NCI-H526 treated with DMSO at 0.1 percent for 48 hours (cell line): ENCODE data around the gene RPL13A.
"Not testable (repeated sequence)": the region's sequence is repeated elsewhere in the genome, so short reads cannot be mapped to it uniquely, and the experiment has no call there.

Source experiments
- DNase-seq: peaks from one replicate; lab custom pipeline; 2025; lab: John Stamatoyannopoulos, UW

The RPL13A gene

DNA sequence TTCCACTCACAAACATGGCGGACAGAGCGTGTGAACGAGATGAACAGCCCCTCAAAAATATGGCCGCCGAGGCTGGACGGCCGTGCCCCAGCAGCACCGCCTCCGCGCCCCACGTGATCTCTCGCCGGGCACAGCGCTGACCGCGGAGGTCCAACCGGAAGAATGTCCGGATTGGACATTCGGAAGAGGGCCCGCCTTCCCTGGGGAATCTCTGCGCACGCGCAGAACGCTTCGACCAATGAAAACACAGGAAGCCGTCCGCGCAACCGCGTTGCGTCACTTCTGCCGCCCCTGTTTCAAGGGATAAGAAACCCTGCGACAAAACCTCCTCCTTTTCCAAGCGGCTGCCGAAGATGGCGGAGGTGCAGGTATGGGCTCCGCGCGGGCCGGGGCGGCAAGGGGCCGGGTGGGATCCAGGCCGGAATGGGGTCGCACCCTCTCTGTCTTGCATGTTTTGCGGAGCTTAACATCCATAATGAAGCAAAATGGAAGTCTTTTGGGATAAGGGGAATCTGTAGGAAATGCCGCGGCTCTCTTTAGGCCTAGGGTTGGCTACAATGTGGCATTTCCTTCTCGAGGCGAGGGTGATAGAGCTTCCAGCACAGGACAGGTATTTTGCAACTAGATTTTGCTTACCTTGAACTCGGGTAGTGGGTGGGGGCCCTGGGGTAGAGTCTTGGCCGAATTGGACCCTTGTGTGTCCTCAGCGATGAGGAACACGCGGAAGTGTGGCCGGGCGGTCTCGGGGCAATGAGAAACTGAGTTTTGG, at the start of gene RPL13A:
Gene RPL13A, plus strand, starts transcription at position 332 of the 769 bp plus-strand sequence. Its CDS starts 22 bp downstream, at position 354.
- DNase-seq: peak; percentile 95

DNA sequence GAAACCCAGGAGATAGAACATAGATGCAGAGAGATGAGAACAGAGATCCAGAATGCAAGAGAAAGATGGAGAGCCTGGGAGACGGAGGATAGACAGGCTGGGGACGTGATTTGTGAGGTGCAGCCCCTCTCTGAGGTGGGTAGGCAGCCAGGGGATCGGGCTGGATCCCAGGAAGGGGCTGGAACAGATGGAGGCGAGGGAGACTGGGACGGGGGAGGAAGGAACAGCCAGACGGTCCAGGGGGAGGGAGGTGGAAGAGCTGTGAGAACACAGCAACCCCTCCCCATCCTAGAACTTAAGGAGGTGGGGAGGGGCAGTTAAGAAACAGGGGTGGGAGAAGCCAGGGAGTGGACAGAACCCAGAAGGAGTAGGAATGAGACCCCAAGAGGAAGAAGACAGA, 49.1 kb upstream of the RPL13A start:
- no peak for DNase-seq

DNA sequence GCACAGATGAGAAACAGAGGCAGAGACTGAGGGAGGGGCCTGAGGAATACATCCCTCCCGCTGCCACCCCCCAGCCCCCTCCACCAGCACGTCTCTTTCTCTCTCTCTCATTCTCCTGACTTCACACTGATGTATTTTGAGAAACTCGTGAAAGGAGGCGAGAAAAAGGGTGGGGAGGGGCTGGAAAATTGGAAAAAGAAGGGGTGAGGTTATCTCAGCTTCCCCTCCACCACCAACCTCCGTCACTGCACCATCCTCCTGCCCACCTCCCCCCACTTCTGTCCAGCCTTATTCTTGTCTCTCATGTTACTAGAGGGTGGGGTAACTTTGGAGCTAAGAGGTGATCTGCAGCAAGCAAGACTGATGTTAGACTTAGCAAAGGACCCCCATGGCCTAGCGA, 47.6 kb upstream of the RPL13A start:
- no peak for DNase-seq

DNA sequence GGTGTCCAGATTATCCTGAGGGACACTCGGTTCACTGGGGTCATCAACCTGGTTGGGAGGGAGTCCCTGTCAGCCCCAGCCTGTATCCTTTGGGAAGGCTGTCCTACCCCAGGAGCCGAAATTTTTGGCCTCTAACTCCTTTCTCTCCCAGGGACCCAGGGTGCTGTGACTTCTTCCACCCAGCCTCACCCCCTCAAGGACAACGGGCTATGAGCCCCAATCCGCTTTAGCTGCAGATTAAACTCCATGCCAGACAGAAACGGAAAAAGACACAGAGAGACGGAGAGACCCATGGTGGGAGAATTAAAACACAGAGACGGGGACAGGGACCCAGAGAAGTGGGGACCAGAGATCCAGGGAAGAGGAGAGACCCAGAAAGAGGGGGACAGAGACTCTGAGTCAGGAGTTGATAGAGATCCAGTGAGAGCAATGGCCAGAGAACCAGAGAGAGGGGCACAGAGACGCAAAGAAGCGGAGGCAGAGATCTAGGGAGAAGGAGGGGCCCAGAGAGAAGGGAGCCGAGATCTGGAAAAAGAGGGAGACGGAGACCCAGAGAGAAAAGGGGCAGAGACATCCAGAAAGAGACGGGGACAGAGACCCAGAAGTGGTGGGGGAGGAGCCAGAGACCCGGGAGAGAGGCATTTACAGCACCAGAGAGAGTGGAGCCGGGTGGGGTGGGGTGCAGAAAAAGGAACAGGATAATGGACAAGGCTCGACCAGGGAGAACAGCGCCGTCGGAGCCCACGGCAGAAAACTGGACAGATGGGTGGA, 46.8 kb upstream of the RPL13A start:
- no peak for DNase-seq

DNA sequence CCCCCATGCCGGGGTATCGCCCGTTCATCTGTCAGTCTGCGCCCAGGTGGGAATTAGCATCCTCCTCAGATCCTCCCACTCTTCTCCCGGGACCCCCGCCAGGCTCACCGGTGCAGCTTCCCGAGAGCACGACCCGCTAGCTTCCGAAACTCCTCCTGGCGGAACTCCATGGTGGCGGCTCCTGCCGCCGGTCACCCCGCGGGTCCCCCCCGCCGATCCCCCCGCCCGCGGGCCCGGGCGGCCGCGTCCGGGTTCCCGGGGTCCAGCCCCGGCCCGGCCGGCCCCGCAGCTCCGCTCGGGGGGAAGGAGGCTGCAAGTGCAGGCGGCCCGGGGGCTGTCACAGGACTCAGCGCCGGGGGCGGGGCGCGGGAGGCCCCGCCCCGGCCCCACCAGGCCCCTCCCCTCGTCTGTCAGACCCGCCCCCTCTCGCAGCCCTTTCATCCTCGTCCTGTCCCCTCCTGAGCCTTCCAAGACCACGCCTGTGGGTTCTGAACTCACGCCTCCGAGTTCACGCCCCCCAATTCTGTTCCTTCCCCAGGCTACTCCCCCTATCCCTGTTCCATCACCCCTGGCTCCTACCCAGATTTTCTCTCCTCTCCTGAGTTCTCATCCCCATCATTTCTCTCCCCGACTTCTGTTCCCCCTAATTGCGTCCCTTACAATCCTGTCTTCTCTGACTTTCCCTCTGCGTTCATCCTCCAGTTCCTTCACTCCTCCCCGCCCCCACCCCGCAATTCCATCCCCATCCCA, 46.0 kb upstream of the RPL13A start, which contains the start of gene SLC17A7:
Gene SLC17A7, minus strand, starts transcription at position 318 of the 750 bp plus-strand sequence. Its CDS starts 148 bp downstream, at position 170.
- no peak for DNase-seq

DNA sequence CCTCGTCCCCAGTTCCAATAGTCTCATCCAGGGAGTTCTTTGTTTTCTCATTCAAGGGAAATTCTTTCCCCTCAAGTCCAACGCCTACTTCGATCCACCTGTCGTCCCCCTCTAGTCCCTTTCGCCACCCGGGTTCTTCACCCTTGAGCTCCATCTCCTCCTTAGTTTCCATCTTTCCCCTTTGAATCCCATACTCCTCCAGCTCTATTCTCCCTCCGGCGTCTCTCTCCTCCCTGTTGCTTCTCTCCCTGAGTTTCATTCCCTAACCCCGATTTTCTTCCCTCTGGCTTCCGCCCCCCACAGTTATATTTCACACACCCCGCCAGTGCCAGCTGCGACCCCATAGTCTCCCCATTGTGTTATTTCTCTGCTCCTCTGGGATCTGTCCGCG, 45.5 kb upstream of the RPL13A start:
- DNase-seq: no peak

DNA sequence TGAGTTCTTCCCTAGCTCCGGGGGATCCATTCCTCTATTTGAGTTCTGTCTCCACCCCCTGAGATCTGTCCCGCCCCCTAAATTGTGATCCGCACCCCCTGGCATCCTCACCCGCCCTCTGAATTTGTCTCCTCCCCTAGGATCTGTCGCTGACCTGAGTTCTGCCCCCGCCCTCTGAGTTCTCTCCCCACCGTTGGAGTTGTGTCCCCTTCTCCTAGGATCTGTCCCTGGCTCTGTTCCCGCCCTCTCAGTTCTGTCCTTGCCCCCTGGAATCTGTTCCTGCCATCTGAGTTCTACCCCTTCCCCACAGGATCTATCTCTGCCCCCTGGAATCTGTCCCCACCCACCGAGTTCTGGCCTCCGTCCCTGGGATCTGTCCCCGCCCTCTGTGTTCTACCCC, 45.1 kb upstream of the RPL13A start:
- no peak for DNase-seq

DNA sequence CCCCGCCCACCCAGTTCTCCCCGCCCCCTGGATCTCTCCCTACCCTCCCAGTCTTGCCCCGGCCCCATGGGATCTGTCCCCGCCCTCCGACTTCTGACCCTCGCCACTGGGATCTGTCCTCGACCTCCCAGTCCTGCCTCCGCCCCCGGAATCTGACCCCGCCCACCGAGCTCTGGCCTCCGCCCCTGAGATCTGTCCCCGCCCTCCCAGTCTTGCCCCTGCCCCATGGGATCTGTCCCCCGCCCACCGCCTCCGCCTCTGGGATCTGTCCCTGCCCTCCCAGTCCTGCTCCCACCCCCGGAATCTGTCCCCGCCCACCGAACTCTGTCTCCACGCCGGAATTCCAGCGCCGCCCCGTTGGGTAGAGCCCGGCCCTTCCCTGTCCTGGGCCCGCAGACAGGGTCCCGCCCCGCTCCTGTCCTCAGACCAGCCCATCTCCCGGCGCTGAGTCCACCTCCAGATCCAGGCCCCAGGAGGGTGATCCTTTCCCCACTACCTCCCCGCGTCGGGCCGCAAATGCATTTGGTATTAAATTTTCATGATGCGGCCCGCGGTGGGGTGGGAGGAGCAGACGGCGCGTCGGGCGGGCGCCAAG, 44.5 kb upstream of the RPL13A start:
- DNase-seq: peak; percentile 57

DNA sequence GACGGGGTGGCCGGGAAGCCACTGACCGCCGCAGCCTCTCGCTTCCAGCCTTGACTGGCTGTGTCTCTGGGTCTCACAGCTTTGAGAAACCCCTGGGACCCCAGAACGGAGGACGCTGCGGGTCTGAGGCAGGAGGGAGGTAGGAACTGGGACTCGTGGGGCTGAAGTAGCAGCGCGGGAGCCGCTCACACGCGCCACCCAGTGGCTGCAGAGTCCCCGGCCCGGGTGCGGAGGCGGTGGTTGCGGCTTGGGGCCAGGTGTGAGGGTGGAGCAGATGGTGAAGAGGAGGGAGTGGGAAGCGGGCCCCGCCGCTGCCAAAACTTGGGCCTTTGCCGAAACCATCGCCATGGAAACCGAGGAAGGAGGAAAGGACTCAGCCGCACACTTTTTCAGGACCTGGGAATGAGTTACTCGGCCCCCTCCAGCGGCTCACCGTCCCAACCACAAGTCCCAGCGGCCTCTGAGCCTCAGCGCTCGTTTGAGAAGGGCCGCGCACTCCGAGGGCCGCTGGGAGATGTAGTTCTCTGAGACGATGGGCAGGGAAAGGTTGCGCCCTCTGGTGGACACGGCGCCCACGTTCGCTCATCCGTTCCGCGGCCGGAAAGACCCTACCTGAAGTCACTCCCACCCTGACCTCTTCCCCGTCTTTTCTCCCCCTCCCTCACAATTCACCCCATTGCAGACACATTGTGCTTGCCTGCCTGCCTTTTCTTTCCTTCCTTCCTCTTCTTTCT, 43.9 kb upstream of the RPL13A start:
- peak; percentile 92 for DNase-seq

DNA sequence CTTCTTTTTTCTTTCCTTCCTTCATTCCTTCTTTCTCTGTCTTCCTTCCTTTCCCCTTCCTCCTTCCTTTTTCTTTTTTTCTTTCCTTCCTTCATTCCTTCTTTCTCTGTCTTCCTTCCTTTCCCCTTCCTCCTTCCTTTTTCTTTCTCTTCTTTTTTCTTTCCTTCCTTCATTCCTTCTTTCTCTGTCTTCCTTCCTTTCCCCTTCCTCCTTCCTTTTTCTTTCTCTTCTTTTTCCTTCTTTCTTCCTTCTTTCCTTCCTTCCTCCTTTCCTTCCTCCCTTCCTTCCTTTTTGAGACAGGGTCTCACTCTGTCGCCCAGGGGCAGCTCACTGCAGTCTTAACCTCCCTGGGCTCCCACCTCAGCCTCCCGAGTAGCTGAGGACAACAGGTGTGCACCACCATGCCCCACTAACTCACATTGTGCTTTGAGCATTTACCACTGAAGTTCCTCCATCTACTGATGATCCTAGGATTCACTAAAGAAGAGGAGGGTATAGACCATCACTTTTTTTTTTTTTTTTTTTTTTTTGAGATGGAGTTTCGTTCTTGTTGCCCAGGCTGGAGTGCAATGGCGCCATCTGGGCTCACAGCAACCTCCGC, 43.2 kb upstream of the RPL13A start:
- not testable (repeated sequence) for DNase-seq

DNA sequence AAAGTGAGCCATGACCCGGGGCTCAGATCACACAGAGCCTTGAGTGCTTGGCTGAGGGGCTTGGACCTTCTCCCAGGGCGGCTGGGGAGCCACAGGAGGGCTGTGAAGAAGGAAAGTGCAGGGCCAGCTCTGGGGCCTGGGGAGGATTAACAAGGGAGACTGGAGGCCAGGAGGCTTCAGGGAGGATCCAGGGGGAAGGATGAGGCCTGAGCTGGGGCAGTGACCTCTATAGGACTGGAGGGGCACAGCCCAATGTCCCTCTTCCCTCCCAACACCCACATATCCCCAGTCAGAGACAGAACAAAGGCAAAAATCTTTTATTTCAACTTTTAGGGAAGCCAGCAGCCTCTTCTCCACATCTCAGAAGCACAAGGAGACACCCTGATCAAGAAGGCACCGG, 41.4 kb upstream of the RPL13A start:
- no peak for DNase-seq

DNA sequence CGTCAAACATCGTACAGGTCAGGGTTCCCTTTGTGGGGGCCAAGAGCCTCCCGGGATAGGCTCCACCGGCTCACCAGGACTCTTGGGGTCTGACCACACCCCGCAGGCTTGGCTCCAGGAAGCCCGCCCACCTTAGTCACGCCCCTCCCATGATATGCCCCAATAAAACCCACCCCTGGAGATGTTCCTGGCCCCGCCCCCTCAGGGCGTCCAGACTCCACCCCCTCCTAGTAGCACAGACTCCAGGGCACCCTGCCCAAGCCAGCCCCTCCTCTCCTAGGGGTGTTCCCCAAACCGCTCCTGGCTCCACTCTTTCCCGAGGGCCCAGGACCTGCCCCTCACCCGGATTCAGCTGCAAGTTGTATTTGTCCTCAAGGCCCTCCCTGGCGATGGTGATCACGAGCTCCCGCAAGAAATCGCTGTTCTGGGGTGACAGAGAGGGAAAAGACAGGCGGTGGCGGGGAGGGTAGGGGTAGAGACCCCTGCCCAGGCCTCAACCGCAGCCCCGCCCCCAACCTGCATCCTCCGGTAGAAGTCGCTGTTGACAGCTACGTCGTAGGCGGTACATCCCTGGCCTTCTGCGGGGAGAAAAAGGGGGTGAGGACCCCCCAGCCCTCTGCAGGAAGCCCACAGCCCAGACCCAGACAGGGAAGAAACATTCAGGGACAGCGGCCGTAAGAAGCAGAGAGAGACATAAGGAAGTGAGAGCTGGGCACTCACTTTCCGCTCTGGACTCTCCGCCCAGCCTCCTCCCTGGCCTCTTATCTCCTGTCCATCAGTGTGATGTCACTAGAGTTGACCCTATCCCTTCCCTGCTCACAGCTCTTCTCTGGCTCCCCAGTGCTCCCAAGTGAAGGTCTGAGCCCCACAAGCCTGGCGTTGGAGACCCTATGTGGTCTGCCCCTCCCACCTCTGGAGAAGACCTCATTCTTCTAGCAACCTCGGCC, 39.6 kb upstream of the RPL13A start:
- DNase-seq: no peak

DNA sequence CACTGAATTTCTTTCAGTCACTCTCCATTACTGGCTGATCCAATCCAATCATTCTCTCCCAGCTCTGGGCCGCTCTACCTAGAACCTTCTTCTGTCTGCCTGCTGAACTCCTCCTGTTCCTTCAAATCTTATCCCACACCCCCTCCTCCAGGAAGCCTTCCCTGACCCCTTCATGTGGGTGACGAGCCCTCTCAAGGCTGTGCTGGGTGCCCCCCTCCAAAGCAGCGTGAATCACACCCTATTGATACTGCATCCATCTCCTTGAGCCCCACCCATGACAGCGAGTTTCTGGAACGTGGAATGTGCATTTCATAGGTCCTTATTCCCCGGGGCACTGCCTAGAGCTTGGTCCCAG, 39.0 kb upstream of the RPL13A start:
- DNase-seq: no peak

DNA sequence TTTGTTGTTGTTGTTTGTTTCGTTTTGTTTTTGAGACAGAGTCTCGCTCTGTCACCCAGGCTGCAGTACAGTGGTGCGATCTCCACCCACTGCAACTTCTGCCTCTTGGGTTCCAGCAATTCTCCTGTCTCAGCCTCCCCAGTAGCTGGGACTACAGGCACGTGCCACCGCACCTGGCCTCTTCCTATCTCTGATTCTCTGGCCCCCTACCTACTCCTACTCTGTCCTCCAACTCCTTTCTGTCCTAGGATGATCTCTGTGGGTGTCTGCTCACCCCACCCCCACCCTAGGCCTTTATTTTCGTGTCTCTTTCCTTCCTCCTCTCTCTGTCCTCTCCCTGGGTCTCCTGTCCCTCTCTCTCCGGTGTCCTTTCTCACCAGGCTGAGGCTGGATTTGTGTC, 37.0 kb upstream of the RPL13A start:
- no peak for DNase-seq

DNA sequence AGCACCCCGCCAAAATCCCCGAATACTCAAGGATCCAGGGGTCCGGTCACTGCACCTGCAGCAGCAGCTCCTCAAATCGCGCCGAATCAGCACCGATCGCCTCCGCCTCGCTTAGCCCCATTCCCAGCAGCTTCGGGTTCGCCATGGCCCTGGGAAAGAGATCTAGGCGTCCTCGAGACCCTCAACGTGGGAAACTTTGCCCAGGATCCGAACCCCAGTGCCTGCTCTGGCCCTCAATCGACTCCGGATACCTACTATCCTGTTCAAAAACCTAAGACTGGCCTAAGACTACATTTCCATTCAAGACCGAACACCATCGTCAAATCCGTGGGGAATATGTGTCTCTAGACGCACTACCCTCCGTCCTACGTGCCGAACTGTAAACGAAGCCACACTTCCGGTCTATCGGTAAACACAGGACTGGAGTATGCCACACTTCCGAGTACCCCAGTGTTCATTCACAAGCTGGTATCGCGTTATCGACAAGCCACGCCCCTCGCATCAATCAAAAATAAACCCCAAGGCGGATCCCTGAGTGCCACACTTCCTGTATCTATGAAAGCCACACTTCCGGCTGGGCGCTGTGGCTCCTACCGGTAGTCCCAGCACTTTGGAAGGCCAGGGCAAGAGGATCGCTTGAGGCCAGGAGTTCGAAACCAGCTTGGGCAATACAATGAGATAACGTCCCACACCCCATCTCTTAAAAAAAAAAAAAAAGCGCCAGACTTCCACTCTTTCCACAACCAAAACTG, 35.8 kb upstream of the RPL13A start, which contains the start of gene PIH1D1:
Gene PIH1D1, minus strand, starts transcription at position 385 of the 752 bp plus-strand sequence. Its CDS starts 240 bp downstream, at position 145.
- peak; percentile 98 for DNase-seq

DNA sequence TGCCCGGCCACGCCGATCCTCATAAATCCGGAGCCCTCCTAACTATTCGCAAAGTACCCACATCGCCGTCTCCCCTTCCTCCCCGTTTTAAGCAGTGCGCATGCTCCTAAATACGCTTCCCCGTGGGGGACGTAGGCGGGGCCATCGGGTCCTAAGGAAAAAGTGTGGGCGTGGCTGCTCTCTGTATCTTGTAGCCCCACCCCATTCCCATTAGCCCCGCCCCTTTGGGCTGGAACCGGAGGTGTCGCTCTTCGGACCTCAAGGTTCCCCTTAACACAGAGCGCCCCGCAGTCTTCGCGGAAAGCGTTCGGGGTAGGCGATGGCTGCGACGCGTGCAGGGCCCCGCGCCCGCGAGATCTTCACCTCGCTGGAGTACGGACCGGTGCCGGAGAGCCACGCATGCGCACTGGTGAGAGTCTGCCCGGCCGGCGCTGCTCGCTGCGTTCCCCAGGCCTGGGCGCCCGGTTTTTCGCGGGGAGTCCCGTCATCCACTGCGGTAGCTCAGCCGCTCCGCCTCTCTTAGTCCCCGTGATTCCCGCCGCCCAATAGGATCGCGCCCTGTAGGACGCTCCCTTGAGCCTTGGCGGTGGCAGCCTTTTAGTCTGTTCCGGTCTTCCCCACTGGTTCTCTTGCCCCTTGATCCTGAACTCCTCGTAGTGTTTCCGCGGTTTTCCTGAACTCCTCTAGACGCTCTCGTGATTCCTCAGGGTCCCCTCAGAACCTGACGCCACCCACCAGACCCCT, 34.2 kb upstream of the RPL13A start, which contains the start of gene ALDH16A1:
Gene ALDH16A1, plus strand, starts transcription at position 213 of the 744 bp plus-strand sequence. Its CDS starts 107 bp downstream, at position 320.
- DNase-seq: peak; percentile 96

DNA sequence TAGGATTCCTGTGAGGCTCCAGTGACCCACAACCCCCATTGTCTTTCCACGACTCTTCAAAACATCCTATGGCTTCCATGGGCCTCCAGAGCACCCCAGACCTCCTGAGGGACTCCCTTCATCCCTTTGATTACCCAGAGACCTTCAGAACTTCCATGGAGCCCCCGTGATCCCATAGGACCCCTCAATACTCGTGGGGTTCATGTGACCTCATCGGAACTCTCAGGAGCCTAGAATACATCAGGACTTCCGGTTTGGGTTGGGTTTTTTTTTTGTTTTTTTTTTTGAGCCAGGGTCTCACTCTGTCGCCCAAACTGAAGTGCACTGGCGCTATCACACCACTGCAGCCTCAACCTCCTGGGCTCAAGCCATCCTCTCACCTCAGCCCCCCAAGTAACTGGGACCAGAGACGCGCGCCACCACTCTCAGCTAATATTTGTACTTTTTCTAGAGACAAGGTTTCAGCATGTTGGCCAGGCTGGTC, 33.6 kb upstream of the RPL13A start:
- DNase-seq: no peak

DNA sequence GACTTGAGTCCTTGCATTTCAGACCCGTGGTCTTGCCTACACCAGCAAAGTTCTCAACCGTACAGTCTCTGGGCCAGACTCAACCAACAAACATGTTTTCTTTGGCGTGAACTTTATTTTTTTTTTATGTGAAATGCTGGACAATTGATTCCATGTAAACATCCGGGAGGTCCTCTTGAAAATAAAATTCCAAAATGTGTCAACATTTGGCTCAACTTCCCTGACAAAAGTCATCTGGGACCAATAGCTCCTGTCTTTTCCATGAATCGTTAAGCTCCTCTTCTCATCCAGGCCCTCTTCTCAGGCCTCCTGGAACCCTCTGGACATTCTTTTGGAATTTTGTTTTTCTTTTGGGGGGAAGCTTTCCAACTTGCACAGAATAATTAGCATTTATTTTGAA, 31.6 kb upstream of the RPL13A start:
- no peak for DNase-seq
